Tibial nerve (tissue), 4 donors: ENCODE data around the gene KIF17.

ENCODE experiments used
- EP300 ChIP-seq, 2 donors: sonication (generic); formaldehyde crosslinking; IDR thresholded peaks; one replicate each; pipeline ENCODE4 v1.6.1; 2017; ENCODE audit warnings: antibody characterized with exemption in 2 of 2, mild to moderate bottlenecking in 1 of 2
- POLR2A ChIP-seq, 2 donors: fragments of 450-650 bp; IDR thresholded peaks; one replicate each; pipeline ENCODE4 v1.6.1; 2017; ENCODE audit warnings: antibody characterized with exemption in 2 of 2, mild to moderate bottlenecking in 2 of 2, moderate library complexity in 2 of 2
- TF ChIP-seq, protein P1 (sequence below), 5 experiments: fragments of 200-600 bp in 3 of 5; fragments of 450-650 bp in 2 of 5; sonication (generic) in 3 of 5; IDR thresholded peaks; one replicate each; pipeline ENCODE4 v1.5.1; 2016 to 2019; ENCODE audit warnings: antibody characterized with exemption in 5 of 5, mild to moderate bottlenecking in 3 of 5, moderate library complexity in 2 of 5

DNA sequence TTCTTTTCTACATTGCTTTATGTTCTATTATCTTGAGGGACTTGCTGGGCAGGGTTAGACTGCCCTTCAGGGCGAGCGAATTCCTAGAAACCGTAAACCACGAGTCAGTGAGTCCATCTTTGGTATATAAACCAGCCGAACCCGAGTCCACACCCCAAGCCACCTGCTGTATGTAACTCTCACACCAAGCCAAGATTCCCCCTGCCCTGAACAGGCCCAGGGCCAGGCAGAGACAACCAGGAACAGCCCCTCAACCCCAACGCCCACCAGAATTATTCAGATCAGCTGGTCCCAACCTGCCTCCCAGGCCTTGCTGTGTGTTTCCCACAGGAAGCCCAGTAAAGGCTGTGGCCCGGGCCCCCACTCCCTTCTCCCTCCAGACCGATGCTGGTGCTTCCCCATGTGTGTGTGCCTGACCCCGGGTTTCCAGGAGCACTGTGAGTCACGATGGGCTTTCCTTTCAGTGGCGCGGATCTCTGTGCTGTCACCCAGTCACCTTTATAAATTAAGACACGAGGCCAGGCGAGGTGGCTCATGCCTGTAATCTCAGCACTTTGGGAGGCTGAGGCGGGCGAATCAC, 17.1 kb downstream of the KIF17 start:
- TF ChIP-seq POLR2A (IDR thresholded peaks at IDR 0.05) (no peak), EP300 (IDR thresholded peaks at IDR 0.05) (no peak)
- TF ChIP-seq, protein P1, sequence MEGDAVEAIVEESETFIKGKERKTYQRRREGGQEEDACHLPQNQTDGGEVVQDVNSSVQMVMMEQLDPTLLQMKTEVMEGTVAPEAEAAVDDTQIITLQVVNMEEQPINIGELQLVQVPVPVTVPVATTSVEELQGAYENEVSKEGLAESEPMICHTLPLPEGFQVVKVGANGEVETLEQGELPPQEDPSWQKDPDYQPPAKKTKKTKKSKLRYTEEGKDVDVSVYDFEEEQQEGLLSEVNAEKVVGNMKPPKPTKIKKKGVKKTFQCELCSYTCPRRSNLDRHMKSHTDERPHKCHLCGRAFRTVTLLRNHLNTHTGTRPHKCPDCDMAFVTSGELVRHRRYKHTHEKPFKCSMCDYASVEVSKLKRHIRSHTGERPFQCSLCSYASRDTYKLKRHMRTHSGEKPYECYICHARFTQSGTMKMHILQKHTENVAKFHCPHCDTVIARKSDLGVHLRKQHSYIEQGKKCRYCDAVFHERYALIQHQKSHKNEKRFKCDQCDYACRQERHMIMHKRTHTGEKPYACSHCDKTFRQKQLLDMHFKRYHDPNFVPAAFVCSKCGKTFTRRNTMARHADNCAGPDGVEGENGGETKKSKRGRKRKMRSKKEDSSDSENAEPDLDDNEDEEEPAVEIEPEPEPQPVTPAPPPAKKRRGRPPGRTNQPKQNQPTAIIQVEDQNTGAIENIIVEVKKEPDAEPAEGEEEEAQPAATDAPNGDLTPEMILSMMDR (IDR thresholded peaks at IDR 0.05), result no peak
